Pancreas (tissue), 10 donors: Measurements from ENCODE around the gene RBM20. TPM values are rescaled to one million over a fixed set of nuclear protein-coding genes. Genes with fewer than 3 reads are reported as not detected.

Source experiments
- ATAC-seq, 4 donors: fragments of 200-7000 bp; cut with Tn5 transposase; one replicate each; pipeline versions ENCODE4 v1.8.0 to v1.9.1; 2020; ENCODE audit warnings: mild to moderate bottlenecking in 4 of 4, moderate library complexity in 4 of 4
- DNase-seq, 6 donors: peaks; one replicate each; pipeline ENCODE4 v3.0.0-alpha.2; 2020
- FAIRE-seq: peaks from 2 replicates; lab custom pipeline; 2012; peaks lifted over from hg19 to GRCh38; lab: Jason Lieb, UNC
- H3K27ac ChIP-seq, 4 donors: fragments of 200-600 bp; sonication (generic); 1 replicate in 3 of 4; 2 replicates in 1 of 4; pipeline versions ENCODE4 v1.5.0 to v1.8.0; 2020
- H3K27me3 ChIP-seq, 4 donors: fragments of 200-600 bp; one replicate each; pipeline ENCODE4 v1.8.0; 2021
- H3K36me3 ChIP-seq, 3 donors: fragments of 200-600 bp; sonication (generic) in 1 of 3; one replicate each; pipeline versions ENCODE4 v1.5.0 to v1.8.0; 2020 to 2021
- H3K4me1 ChIP-seq, 3 donors: fragments of 200-600 bp; one replicate each; pipeline ENCODE4 v1.8.0; 2021
- H3K4me3 ChIP-seq, 4 donors: fragments of 200-600 bp; sonication (generic) in 2 of 4; one replicate each; pipeline versions ENCODE4 v1.5.0 to v1.8.0; 2020 to 2021
- H3K9me3 ChIP-seq, 4 donors: fragments of 200-600 bp; one replicate each; pipeline ENCODE4 v1.8.0; 2021
- CTCF ChIP-seq, 4 donors: fragments of 200-600 bp; sonication (generic) in 3 of 4; IDR thresholded peaks; one replicate each; pipeline versions ENCODE4 v1.5.0 to v1.8.0; 2021; ENCODE audit warnings: antibody characterized with exemption in 4 of 4
- WGBS, 2 donors: extraction: QIAGEN DNeasy Blood & Tissue Kit; methylation state at CpG; one replicate each; pipeline ENCODE4 v1.1.7; 2013; 5-methylcytosine and 5-hydroxymethylcytosine counted together
- intact Hi-C, 3 donors: fragments of 100-400 bp; cut with DNase I; formaldehyde crosslinking; loops; one replicate each; pipeline versions ENCODE4 v1.11.1 to v1.14.2; 2022
- polyA plus RNA-seq, 2 donors: library from polyadenylated mRNA; stranded (reverse); fragments of 200-250 nt; gene quantifications; one replicate each; pipeline ENCODE4 v1.2.3, GENCODE V29; 2013
- total RNA-seq, 6 donors: library from RNA; stranded (reverse); fragmentation: NEBNext Ultra II Directional in 4 of 6; extraction: Animal tissue kit (Norgen Biotek cat#: 25700) in 4 of 6; gene quantifications; one replicate each; pipeline versions ENCODE4 v1.2.1 to v1.2.4, GENCODE V29; 2021 to 2023
- donor health status: healthy with polysubstance abuse.
- donor health status: DM: no; HTN: no; CAD: no; lungs with moderate emphysema.
- donor health status: DM: no; HTN: no; CAD: no.
- donor health status: control.
- donor health status: control.
- donor health status: Bipolar disorder and iron deficiency.
- donor health status: DM: yes; HTN: yes; CAD: no.
- donor health status: DM: no; HTN: no; CAD: no.
- donor health status: DM: no; HTN: no; CAD: no.
- donor health status: DM: yes; HTN: yes; CAD: no.

RBM20 gene
- total and polyA plus RNA-seq, 8 donors, result 0.79 to 23.6 (median 3.7) TPM

DNA sequence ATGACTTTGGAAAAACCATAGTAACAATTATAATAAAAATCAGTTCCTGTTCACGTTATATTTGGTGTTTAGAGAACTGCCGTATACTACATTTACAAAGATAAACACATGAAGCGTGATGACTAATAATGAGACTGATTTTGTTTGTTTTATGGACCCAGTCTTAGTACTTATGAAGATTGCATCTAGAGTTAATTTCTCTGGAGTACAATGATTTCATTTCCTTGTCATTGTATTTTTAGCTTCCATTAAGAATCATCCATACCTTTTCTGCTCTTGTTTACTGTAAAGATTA, 2.9 kb downstream of the RBM20 start:
- no peak for TF ChIP-seq CTCF (IDR thresholded peaks at IDR 0.05)
- no peak for ATAC-seq
- H3K36me3 ChIP-seq, result no peaks in the 10 kb centered on the region
- peaks cover 2 to 54% (median 16%) of the 10 kb centered on the region in 4 donors for H3K27me3 ChIP-seq
- H3K4me3 ChIP-seq, result no peak overlapping the region
- H3K27ac ChIP-seq, result no peak overlapping the region
- H3K4me1 ChIP-seq, result peaks cover 0 to 8% (median 4%) of the 10 kb centered on the region in 3 donors
- WGBS, 2 donors, result 38 to 59% methylated on average over 3 of the region's 3 CpGs
- intact Hi-C loops, result no loop called here
- no peak for DNase-seq
- no peaks in the 10 kb centered on the region for H3K9me3 ChIP-seq
- FAIRE-seq, result no peak

DNA sequence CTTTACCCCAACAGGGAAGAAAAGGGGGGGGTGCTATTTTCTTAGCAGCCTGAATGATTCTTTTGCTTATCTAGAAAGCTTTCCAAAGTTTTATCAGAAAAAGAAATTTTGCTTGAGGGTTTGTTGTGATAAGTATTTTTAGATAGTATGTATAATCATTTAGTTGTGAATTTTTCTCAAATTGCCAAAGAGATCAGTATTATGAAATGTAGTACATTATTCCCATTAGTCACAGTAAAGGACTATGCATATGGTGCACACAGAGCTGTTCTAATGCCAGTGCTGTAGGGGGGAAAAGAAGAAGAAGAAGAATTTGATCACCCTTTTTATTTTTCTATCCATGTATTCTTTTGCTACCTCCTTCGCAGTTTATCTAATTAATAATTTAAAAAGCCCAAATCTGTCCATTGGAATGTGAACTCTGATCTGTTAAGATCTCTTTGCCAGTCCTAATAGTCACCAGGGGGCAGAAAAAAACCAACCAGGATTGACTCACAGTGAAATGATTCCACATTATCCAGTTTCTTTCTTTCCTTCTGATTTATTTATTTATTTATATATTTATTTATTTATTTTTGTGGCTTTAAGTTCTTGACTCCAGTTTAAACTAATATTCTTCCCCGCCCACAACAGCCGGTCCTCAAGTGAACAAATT, 4.7 kb downstream of the RBM20 start:
- intact Hi-C loops, result no loop called here
- 79 to 87% methylated on average over 3 of the region's 3 CpGs for WGBS, 2 donors
- H3K9me3 ChIP-seq, result no peaks in the 10 kb centered on the region
- TF ChIP-seq CTCF (IDR thresholded peaks at IDR 0.05), result no peak
- peaks cover 2 to 43% (median 16%) of the 10 kb centered on the region in 4 donors for H3K27me3 ChIP-seq
- ATAC-seq (no peak), DNase-seq (no peak), FAIRE-seq (no peak)
- no peak overlapping the region for H3K27ac ChIP-seq
- H3K36me3 ChIP-seq, result no peaks in the 10 kb centered on the region
- no peak overlapping the region for H3K4me3 ChIP-seq
- peaks cover 0 to 4% (median 1%) of the 10 kb centered on the region in 3 donors for H3K4me1 ChIP-seq

- peaks cover 2 to 50% (median 13%) of the 10 kb centered on the region in 4 donors for H3K27me3 ChIP-seq
- H3K4me1 ChIP-seq, result no peaks in the 10 kb centered on the region
- WGBS, 2 donors, result 60 to 67% methylated on average over 6 of the region's 6 CpGs
- FAIRE-seq (no peak), ATAC-seq (no peak), DNase-seq (no peak)
- intact Hi-C loops, result no loop called here
- no peaks in the 10 kb centered on the region for H3K9me3 ChIP-seq
- H3K36me3 ChIP-seq, result no peaks in the 10 kb centered on the region
- H3K27ac ChIP-seq, result no peak overlapping the region
- H3K4me3 ChIP-seq, result no peak overlapping the region
- TF ChIP-seq CTCF (IDR thresholded peaks at IDR 0.05), result no peak
Measured at GRCh38 chr10:110649347-110650264, 5.5 kb downstream of the RBM20 start.

GRCh38 chr10:110650265-110650668, 6.1 kb downstream of the RBM20 start:
- Histone ChIP-seq H3K9me3 (no peaks in the 10 kb centered on the region), H3K4me1 (no peaks in the 10 kb centered on the region), H3K27me3 (peaks cover 0 to 43% (median 11%) of the 10 kb centered on the region in 4 donors), H3K36me3 (no peaks in the 10 kb centered on the region), H3K4me3 (no peak overlapping the region), H3K27ac (no peak overlapping the region)
- FAIRE-seq (no peak), DNase-seq (no peak), ATAC-seq (no peak)
- no peak for TF ChIP-seq CTCF (IDR thresholded peaks at IDR 0.05)
- WGBS, 2 donors, result 46 to 52% methylated on average over 1 of the region's 1 CpG
- intact Hi-C loops, result no loop called here
